Activated CD8-positive, alpha-beta memory T cell treated with anti-CD3 and anti-CD28 coated beads for 4 hours (primary cell): ENCODE results near the gene SGCG.
"Not testable (repeated sequence)": the region's sequence is repeated elsewhere in the genome, so short reads cannot be mapped to it uniquely, and the experiment has no call there.

Experiments
- DNase-seq, 2 donors: peaks; one replicate each; pipeline ENCODE4 v3.0.0-alpha.2; 2020; ENCODE audit warnings: low read depth in 2 of 2

Gene SGCG

GRCh38 chr13:23212671-23213070, 31.9 kb downstream of the SGCG start:
- DNase-seq, result no peak

- DNase-seq, result no peak
Observed at GRCh38 chr13:23231241-23231640, 50.5 kb downstream of the SGCG start.

- DNase-seq, result no peak
Observed at GRCh38 chr13:23235994-23236393, 55.2 kb downstream of the SGCG start.

DNA sequence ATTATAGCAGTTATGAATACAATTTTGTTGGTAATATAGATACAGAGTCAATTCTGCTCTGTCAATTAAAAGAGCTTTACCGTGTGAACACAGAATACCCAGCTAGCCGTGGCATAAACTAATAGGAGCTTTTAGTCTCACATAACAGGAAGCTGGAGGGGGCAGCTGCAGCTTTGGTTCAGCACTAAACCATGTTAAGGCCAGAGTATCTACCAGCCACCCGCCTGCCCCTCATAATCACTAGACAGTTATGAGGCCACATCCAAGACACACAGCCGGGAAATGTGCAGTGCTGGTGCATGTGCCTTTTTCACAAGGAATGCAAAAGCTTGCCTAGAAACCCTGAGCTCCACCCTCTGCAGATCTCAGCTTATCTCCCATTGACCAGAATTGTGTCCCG, 62.3 kb downstream of the SGCG start:
- no peak for DNase-seq

DNA sequence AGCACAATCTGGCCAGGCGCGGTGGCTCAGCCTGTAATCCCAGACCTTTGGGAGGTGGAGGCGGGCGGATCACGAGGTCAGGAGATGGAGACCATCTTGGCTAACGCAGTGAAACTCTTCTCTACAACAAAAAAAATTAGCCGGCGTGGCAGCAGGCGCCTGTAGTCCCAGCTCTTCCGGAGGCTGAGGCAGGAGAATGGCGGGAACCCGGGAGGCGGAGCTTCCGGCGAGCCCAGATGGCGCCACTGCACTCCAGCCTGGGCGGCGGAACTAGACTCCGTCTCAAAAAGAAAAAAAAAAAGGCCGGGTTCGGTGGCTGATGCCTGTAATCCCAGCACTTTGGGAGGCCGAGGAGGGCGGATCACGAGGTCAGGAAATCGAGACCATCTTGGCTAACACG, 67.6 kb downstream of the SGCG start:
- not testable (repeated sequence) for DNase-seq

DNA sequence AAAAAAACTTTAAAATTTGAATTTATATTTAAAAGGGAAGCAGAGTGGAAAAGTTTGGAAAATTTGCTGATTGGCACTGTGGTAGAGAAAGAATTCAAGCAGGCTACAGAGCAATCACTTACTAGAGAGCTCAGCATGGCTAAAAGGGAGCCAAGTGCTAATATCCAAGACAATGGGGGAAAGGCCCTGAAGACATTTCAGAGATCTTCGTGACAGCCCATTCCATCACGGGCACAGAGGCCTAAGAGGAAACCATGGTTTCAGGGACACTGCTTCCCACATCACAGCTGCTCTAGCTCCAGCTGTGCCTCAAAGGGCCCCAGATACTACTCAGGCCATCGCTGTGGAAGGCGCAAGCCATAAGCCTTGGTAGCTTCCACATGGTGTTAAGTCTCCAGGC, 73.7 kb downstream of the SGCG start:
- no peak for DNase-seq

DNA sequence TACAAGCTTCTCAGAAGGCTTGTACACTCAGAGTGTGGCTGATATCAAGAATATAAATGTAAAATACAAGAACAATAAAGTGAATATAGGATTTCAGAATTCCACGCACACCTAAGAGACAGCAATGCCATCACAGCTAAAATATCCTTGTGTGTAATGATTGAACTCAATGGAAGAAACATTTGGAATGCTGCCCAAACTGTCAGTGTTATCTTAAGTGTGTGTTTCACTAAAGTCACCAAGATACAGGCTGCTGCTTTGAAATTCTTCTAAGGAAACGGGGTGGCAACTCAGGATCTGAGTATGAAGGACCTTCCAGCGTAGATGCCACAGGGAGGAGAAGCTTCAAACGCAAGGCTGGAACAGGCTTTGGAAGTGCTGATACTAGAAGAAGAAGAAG, 86.8 kb downstream of the SGCG start:
- DNase-seq, result no peak

DNA sequence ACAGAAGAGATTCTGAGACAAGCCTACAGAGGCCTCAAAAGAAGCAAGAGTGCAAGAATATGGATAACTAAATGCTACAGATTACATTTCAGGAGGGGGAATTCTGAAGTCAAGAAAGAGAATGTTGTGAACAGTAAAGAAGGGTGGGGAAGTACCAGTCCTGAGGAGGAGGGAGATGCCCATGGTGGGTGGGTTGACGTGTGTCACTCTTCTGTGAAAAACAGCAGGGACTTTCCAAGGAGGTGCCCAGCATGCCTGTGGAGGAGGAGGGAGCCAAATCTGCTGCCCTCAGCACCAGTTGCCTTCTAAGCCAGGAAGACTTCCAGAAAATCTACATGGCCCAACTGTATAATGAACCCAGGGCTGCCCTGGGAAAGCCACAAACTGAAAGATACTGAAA, 87.7 kb downstream of the SGCG start:
- no peak for DNase-seq

- DNase-seq, result no peak
Observed at GRCh38 chr13:23271331-23271730, 90.6 kb downstream of the SGCG start.

GRCh38 chr13:23273498-23273897, 92.7 kb downstream of the SGCG start:
- no peak for DNase-seq

GRCh38 chr13:23279321-23279720, 98.5 kb downstream of the SGCG start:
- no peak for DNase-seq

DNA sequence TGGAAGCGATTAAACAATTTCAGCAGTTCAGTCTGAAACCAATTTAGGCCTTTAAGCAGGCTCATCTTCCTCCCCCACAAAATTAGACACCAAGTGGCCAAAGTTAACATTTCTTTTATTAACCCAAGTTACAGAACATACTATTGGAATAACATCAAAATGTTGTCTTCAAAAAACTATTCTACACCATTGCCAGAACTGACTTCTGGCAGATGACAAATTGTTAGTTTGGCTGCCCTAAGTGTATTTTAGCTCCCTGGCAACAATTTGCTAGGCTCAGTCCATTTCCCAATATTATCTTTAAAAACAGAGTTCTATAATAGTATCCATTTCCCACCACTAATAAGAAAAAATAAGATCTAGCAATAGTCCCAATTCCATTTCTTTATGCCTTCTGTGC, 107.8 kb downstream of the SGCG start:
- no peak for DNase-seq

DNA sequence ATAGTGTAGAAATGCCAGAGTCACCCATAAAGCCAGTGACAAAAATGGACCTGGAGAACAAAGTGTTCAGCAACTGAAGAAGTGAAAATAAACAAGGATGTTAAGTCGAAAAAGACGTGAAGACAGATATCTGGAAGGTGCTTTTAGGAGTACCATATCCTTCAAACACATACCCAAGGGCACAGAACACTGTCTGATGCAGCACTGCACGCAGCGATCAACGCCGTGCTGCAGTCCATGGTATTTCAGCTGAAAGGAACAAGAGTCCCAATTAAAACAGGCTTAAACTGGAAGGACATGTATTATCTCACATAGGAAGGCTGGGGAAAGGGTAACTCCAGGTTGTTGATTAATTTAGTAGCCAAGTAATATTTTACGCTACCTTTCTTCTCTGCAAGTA, 108.2 kb downstream of the SGCG start:
- DNase-seq, result no peak

DNA sequence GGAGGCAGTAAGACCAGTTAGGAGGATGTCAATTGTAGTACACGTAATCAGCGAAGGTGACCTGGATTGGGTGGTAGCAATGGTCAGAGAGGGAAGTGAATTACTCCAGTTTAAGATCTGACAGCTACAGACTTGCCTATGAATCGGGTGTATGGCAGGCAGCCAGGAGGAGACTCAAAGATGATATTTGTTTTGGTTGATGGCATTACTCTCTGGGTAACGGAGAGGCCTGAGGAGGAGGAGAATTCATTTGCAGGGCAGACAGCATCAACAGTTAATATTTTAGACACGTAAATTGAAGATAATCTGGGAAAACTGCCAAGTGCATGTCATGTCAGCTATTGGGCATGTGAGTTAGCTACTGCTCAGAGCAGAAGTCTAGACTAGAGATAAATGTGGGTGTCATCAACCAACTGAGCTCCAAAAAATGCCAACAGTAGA, 109.2 kb downstream of the SGCG start:
- no peak for DNase-seq

GRCh38 chr13:23292586-23292985, 111.8 kb downstream of the SGCG start:
- no peak for DNase-seq

DNA sequence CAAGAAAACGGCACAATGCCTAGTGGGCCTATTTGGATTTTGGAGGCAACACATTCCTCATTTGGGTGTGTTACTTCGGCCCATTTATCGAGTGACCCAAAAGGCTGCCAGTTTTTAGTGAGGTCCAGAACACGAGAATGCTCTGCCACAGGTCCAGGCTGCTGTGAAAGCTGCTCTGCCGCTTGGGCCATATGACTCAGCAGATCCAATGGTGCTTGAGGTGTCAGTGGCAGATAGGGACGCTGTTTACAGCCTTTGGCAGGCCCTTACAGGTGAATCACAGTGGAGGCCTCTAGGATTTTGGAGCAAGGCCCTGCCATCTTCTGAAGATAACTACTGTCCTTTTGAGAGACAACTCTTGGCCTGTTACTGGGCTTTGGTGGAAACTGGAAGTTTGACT, 134.1 kb downstream of the SGCG start:
- not testable (repeated sequence) for DNase-seq

DNA sequence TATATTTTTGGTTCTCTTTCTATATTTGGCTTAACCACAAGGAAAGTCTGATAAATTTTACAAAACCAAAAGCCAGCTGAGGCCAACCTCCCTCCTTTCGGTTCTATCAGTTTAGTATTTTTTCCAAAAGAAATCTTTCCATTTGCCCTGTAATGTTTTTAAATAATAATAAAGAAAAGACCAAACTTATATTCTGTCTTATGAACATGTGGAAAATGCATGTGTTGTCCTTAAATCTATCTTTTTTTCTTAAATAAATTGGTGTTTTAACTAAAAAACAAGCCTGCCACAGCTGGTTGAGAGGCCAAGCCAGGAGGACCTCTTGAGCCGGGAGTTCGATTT, 139.1 kb downstream of the SGCG start:
- DNase-seq, result no peak

GRCh38 chr13:23320926-23321534, 140.3 kb downstream of the SGCG start:
- no peak for DNase-seq

GRCh38 chr13:23321535-23322241, 140.9 kb downstream of the SGCG start:
- no peak for DNase-seq

DNA sequence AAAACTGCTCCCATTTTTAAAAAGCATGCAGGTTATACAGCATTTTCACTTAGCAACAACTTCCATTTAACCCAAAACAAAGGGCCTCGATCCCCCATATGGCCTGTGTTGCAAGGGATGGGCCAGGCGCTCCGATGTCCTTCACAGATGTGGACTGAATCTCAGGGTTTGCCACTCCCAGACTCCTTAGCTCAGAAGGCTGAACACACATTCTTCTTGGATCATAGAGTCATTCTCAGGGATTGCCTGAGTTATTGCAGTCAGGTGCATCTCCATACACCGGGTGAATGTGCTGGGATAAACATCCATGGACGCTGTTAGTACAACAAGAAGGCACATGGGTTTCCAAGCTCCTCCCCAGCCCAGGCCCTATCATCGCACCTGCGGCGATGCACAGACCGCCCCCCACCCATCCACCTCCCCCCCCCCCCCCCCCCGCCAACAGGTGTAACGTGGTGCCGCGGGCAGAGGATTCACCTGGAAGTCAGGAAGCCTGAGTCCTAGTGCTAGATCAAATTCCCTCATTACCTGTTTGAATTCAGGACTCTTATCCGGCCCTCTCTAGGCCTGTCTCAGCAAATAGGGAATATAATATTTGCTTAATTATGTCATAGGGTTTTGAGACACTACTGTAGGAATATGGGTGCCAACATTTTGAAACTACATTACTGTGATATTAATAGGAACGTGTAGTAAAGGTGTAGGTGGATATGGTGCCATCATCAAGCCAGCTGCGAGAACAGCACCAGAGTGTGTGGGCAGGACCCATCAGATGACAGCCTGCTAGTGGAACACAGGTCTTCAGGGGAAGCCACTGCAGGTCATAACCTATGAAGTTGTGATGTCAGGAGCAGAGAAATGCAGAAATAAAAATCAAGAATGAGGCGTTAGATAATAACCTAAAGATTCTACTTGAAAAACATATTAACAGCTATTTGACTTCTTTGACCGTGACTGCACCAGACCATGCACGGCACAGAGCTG, 141.9 kb downstream of the SGCG start:
- no peak for DNase-seq

GRCh38 chr13:23323946-23324709, 143.3 kb downstream of the SGCG start:
- DNase-seq, result no peak

DNA sequence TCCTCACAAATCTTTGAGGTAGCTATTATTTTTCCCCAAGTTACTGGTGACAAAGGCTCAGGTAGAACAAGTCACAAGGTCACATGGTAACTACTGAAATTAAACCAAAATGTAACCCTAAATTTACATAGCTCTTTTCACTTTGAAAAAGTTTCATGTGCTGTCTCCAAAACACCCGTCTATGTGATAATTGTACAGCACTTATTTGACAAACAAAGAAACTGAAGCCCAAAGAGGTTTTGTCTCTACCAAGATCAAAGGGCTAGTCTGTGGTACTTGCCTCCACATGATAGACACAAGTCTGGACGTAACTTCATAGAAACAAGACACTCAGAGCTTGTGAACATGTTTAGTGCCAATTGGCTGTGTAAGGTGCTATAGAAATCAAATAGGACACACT, 144.4 kb downstream of the SGCG start:
- DNase-seq, result no peak
